A673 (cell line): ENCODE results near the gene TOP2A. TPM values are rescaled to one million over a fixed set of nuclear protein-coding genes. Genes with fewer than 3 reads are reported as not detected.
"Not testable (repeated sequence)": the region's sequence is repeated elsewhere in the genome, so short reads cannot be mapped to it uniquely, and the experiment has no call there.

Source experiments
- BruUV-seq: library from RNA; stranded (reverse); fragments of 400-500 nt; replicated peaks from 2 replicates; lab custom pipeline; 2021; lab: Mats Ljungman, UMichigan
- CTCF ChIA-PET: fragments of 300-600 bp; sonication (Branson Sonifier 250); formaldehyde crosslinking; loops from one replicate; lab custom pipeline; 2022; ENCODE audit warnings: antibody characterized with exemption; lab: Charles Lee
- POLR2A ChIA-PET: fragments of 300-600 bp; sonication (Branson Sonifier 250); formaldehyde crosslinking; loops from one replicate; lab custom pipeline; 2022; ENCODE audit warnings: antibody characterized with exemption; ENCODE audit not compliant: low non-redundant PET; lab: Charles Lee
- DNase-seq: peaks from one replicate; pipeline ENCODE4 v3.0.0-alpha.2; 2015; ENCODE audit warnings: low spot score
- H3K27ac ChIP-seq: fragments of 200-600 bp; sonication (generic); 2 replicates; pipeline ENCODE4 v1.5.1; 2016; ENCODE audit warnings: mixed run types, low read depth, mild to moderate bottlenecking, mixed read lengths, antibody characterized with exemption, low read length; ENCODE audit not compliant: poor library complexity, severe bottlenecking
- H3K27me3 ChIP-seq: fragments of 200-600 bp; sonication (generic); replicated peaks from 2 replicates; pipeline ENCODE4 v1.6.1; 2017; ENCODE audit warnings: mixed run types, low read depth, mild to moderate bottlenecking, mixed read lengths, antibody characterized with exemption, low read length; ENCODE audit not compliant: insufficient read depth, poor library complexity
- H3K36me3 ChIP-seq: fragments of 200-600 bp; sonication (generic); 2 replicates; pipeline ENCODE4 v1.6.1; 2016; ENCODE audit warnings: mixed run types, mild to moderate bottlenecking, mixed read lengths, antibody characterized with exemption, low read length; ENCODE audit not compliant: insufficient read depth, poor library complexity, severe bottlenecking
- H3K4me1 ChIP-seq: fragments of 200-600 bp; sonication (generic); 2 replicates; pipeline ENCODE4 v1.6.1; 2017; ENCODE audit warnings: mixed run types, mild to moderate bottlenecking, mixed read lengths, antibody characterized with exemption, low read length; ENCODE audit not compliant: insufficient read depth, poor library complexity, severe bottlenecking
- H3K4me3 ChIP-seq: fragments of 200-600 bp; sonication (generic); 2 replicates; pipeline ENCODE4 v1.5.1; 2016; ENCODE audit warnings: low read depth, mixed run types, mild to moderate bottlenecking, mixed read lengths, low read length; ENCODE audit not compliant: poor library complexity, severe bottlenecking
- H3K9me3 ChIP-seq: fragments of 200-600 bp; sonication (generic); 2 replicates; pipeline ENCODE4 v1.6.1; 2016; ENCODE audit warnings: mixed run types, low read depth, mild to moderate bottlenecking, mixed read lengths, antibody characterized with exemption, low read length; ENCODE audit not compliant: poor library complexity, severe bottlenecking
- CTCF ChIP-seq: fragments of 300-800, 200-600 bp; sonication (generic); conservative IDR thresholded peaks from 2 replicates; pipeline ENCODE4 v1.5.1; 2017; ENCODE audit warnings: low read depth, mild to moderate bottlenecking, antibody characterized with exemption, low read length, moderate library complexity, mixed read lengths
- EZH2 ChIP-seq: fragments of 200-600 bp; sonication (generic); IDR thresholded peaks from 2 replicates; pipeline ENCODE4 v1.6.1; 2017; ENCODE audit warnings: borderline replicate concordance, low read depth, mild to moderate bottlenecking, mixed read lengths, antibody characterized with exemption, low read length; ENCODE audit not compliant: poor library complexity, severe bottlenecking
- intact Hi-C: fragments of 100-400 bp; cut with micrococcal nuclease; formaldehyde crosslinking; loops from one replicate; pipeline ENCODE4 v1.10.0; 2022; ENCODE audit not compliant: unreplicated experiment
- total RNA-seq: library from RNA; stranded (reverse); gene quantifications from 2 replicates; pipeline ENCODE4 v1.2.3, GENCODE V29; 2021

The TOP2A gene
- total RNA-seq, 1 experiment from 2014 or later = 188 TPM

GRCh38 chr17:40372031-40372430, 45.7 kb downstream of the TOP2A start:
- ChIA-PET CTCF (no interaction called here), POLR2A (no interaction called here)
- no TSS peak for BruUV-seq
- intact Hi-C loops = no loop called here
- Histone ChIP-seq H3K9me3 (no peaks in the 10 kb centered on the region), H3K27ac (no peak overlapping the region), H3K4me1 (no peaks in the 10 kb centered on the region), H3K27me3 (no peaks in the 10 kb centered on the region), H3K4me3 (no peak overlapping the region), H3K36me3 (no peaks in the 10 kb centered on the region)
- no peak for DNase-seq
- TF ChIP-seq EZH2 (no peak), CTCF (no peak)

- no peaks in the 10 kb centered on the region for H3K4me1 ChIP-seq
Observed at GRCh38 chr17:40371261-40371929, 46.3 kb downstream of the TOP2A start.

GRCh38 chr17:40369923-40370322, 47.8 kb downstream of the TOP2A start:
- Histone ChIP-seq H3K27ac (no peak overlapping the region), H3K4me1 (no peaks in the 10 kb centered on the region), H3K27me3 (no peaks in the 10 kb centered on the region), H3K9me3 (no peaks in the 10 kb centered on the region), H3K4me3 (no peak overlapping the region), H3K36me3 (no peaks in the 10 kb centered on the region)
- intact Hi-C loops = no loop called here
- TF ChIP-seq CTCF = no peak
- no peak for TF ChIP-seq EZH2
- BruUV-seq = no TSS peak
- ChIA-PET CTCF (no interaction called here), POLR2A (no interaction called here)
- no peak for DNase-seq

More at GRCh38 chr17:40371261-40371929, 46.3 kb downstream of the TOP2A start:
- ChIA-PET CTCF (no interaction called here), POLR2A (no interaction called here)
- BruUV-seq = no TSS peak
- no peak for TF ChIP-seq EZH2
- no peak for TF ChIP-seq CTCF
- Histone ChIP-seq H3K36me3 (no peaks in the 10 kb centered on the region), H3K27me3 (no peaks in the 10 kb centered on the region), H3K4me3 (no peak overlapping the region), H3K9me3 (no peaks in the 10 kb centered on the region), H3K27ac (no peak overlapping the region)
- no peak for DNase-seq
- intact Hi-C loops = no loop called here

GRCh38 chr17:40367728-40368127, 50.0 kb downstream of the TOP2A start:
- intact Hi-C loops, H3K27ac ChIP-seq, H3K27me3 ChIP-seq, H3K4me1 ChIP-seq, BruUV-seq, POLR2A ChIA-PET, H3K4me3 ChIP-seq, CTCF ChIA-PET, H3K36me3 ChIP-seq, H3K9me3 ChIP-seq, DNase-seq: not testable (repeated sequence)
